Embryonic facial prominence (tissue), 1 donor: Measurements from ENCODE around the gene GNAS-AS1.

ENCODE experiments used
- DNase-seq: peaks from one replicate; pipeline ENCODE4 v3.0.0-alpha.2; 2016; ENCODE audit errors: extremely low spot score

The GNAS-AS1 gene

GRCh38 chr20:58810116-58810878 is 40.4 kb downstream of the GNAS-AS1 start:
- no peak for DNase-seq

GRCh38 chr20:58808271-58809046 is 42.2 kb downstream of the GNAS-AS1 start:
- DNase-seq: no peak

- DNase-seq: no peak
Measured at GRCh38 chr20:58807801-58808200, 42.9 kb downstream of the GNAS-AS1 start.

- no peak for DNase-seq
Measured at GRCh38 chr20:58803533-58803932, 47.2 kb downstream of the GNAS-AS1 start.

- no peak for DNase-seq
Measured at GRCh38 chr20:58802061-58802460, 48.6 kb downstream of the GNAS-AS1 start.

- DNase-seq: no peak
Measured at GRCh38 chr20:58800134-58800871, 50.4 kb downstream of the GNAS-AS1 start.

DNA sequence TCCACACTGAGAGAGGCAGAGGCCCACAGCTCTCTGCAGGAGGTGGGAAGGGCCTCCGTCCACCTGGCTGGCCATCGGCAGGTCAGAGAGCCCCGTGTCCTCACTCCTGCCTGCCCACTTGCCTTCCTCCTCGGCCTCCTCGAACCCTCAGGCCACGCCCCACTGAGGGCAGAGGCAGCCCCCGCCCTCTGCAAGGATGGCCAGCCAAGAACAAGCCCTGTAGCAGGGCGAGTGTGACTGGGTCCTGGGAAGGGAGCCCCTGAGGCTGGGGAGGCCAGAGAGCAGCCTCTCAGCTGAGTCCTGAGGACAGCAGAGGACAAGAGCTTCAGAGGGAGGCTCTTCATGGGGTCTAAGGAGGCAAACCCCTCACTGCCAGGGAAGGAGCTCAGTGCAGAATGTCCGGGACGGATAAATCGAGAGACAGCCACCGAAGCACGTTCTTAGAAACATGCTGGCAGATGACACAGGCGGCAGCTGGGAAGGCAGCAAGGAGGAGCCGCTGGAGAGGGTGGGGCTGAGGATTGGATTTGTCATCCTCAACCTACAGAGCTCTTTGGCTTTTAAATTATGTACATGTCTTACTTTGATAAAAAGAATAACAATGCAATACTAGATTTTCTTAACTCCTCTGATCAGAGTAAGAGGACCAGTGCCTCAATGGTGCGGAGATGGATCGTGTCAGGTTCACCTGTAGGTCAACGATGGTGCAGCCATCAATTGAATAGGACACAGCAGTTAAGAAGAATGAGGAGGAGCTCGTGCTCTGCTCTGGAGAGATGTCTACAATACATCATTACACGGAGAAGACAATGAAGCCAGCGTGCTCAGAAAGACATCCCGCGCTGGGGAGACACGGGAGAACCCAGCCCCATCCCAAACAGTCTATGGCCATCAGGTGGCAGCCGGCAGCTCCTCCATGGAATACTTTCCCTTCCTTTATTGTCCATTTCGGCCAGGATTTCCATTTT is 53.0 kb downstream of the GNAS-AS1 start:
- no peak for DNase-seq

DNA sequence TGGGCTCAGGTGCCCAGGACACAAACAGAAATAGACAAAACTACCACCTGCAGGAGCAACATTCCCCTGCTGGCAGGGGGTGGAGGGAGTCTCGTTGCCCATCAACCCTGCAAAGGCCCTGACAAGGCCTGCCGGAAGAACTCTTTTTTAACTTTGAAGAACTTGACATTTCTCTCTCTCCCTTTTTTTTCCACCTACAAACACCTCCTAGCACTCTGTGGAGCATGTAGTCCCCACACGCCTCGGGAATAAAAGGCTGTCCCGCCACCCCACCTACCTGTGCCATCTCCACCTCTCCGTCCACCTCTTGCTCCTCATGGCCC is 54.8 kb downstream of the GNAS-AS1 start:
- DNase-seq: no peak

- DNase-seq: no peak
Measured at GRCh38 chr20:58795181-58795922, 55.4 kb downstream of the GNAS-AS1 start.

DNA sequence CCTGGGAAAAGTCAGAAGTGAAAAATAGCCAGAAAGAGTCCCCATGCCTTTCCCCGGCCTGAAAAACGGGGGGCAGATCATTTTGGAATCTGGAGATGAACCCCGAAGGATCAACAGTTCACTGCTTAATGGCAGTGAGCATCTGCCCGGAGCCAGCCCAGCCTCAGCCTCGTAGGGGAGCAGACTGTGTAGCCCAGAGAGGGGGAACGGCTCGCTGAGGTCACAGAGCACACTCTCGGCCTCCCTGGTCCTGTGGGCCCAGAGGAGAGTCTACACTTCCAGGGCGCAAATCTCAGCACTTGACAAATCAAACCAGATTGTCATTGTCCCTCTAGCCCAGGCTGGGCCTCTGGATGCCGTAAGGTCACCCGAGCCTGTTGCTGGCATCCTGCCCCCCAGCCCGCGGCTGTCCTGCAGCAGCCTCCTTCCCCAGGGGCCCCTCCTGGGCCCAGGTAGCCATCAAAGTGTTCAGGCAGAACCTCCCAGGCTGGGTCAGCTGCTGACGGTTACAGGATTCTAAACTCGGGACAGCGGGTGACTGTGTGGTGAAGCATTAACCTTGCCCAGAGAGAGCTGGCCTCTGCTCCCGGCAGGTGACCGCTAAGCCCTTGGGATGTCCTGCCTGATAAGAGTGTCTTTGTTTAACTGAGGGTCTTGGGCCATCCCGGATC is 56.1 kb downstream of the GNAS-AS1 start:
- DNase-seq: no peak

- no peak for DNase-seq
Measured at GRCh38 chr20:58793512-58794420, 56.9 kb downstream of the GNAS-AS1 start.

DNA sequence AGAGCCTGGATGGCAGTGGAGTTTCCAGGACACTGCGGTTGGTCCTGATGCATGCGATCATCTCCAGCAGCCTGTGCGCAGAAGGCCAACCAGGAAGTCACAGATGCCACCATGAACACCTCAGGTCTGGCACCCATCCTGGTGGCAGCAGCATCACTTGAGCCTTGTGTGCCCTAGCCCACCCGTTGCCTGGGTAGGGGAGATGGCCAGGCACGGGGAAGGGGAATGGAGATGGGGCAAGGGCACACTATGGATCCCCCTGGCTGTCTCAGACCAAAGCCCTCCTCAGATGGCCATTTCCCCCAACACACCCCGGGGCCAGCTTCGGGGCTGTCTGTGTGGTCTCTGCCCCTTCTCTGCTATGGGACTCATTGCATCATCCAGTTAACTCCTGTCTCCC is 58.3 kb downstream of the GNAS-AS1 start:
- no peak for DNase-seq

DNA sequence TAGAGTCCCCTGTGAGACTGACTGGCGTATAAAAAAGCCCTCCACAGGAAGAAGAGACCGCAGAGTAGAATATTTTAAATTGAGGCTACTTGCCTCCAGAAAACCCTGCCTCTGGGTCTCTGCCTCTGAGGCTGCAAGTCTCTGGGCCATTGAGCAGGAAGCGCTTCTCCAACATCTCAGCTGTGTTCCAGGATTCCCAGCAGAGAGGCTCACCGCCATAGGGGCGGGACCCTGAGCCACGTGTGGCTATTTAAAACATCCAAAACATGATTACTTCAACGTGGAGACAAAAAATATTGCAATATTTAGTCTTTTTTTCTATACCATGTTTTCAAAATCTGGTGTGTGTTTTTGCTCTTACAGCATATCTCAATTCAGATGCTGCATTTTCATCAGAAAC is 59.4 kb downstream of the GNAS-AS1 start:
- no peak for DNase-seq

DNA sequence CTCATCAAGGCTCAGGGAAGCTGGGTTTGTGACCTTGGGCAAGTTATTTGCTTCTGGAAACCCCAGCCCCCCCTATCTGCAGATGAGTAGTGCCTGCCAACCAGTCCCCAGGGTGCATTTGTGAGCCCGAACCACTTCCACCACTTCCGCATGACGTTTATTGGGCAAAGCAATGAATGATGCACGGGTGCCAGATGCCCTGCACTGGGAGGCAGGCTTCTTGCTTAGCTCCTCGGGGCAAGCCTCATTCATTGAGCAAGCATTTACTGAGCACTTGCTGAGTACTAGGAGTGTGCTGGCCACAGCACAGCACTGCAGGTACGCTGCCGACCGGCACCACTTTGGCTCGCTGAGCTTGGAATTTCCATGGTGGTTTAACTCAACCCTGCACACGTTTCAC is 60.2 kb downstream of the GNAS-AS1 start:
- DNase-seq: no peak

- no peak for DNase-seq
Measured at GRCh38 chr20:58788896-58789544, 61.7 kb downstream of the GNAS-AS1 start.

DNA sequence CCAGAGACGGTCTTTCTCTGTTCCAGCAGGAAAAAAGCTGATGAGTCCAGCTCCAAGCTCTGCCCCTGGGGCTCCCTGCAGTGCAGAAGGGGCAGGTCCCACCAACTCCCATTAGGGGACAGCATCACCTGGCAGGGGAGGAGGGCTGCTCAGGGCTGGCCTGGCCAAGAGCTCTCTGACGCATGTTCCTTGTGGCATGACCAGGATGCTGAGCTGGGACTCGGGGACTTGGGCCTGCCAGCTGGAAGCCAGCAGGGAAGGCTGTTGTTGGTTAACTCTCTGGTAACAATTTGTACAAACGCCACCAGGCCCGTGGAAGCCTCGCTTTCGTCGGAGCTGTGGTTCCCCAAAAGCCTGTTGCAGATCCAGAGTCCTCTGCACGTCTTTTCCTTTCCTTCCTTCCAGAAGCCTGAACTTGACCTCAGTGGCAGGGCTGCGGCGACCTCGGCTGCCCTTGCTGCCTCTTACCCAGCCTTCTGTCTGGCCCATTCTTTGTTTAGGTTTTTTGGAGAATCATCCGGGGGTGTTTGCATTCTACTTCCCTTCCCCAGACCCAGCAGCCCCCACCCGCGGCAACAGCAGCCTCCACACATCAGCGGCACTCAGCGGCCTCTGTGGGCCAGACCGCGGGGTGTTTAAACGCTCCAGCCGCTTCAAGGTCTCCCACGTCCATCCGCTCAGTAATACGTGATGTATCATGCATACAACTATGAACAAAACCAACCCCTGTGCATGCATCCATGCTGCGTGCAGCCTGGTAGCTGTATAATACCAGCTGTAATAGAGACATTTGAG is 63.3 kb downstream of the GNAS-AS1 start:
- no peak for DNase-seq

DNA sequence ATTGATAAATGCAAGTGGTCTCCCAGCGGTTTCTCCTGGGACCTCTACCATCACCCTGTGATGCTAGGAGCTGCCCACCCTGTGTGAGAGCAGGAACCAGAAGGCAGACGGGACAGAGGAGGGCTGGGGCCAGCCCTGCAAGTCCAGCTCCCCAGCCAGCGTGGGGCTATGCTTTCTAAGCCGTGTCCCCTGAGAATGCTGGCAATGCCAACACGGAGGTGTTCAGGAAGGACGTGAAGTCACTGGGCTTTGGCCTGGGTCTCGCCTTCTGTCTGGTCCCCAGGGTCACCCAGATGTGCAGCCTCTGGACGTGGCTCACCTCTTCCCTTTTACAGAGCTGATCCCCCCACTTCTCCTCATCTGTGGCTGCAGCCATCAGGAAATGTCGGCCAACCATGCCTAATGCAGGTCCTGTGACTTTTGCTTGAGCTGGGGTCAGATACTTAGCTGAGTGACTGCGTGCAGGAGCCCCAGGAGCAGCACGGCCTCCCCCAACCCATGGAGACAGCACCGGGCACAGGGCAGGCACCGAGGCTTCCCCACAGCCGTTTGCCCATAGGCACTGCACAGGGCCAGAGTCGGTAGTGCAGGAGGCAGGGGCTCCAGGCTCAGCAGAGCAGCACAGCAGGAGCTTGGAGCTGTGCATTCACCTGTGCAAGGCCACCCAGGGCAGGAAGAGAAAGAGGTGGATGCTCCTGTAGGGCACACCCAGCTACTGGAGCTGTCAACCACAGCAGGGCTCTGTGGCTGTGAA is 66.2 kb downstream of the GNAS-AS1 start:
- DNase-seq: no peak
